ENCODE measurements around the gene GOLGA6L10. TPM values are rescaled to one million over a fixed set of nuclear protein-coding genes. Genes with fewer than 3 reads are reported as not detected.

GOLGA6L10 gene
- total and polyA plus RNA-seq, 9 of the 15 experiments (the other 6 are each of a cell fraction or from before 2014, with no cell fraction given): 0.32 to 7.1 (median 2.0) TPM

- Histone ChIP-seq H3K9ac (ENCODE audit: insufficient read depth in 1 of 2, low read depth in 2 of 2, low read length in 2 of 2) (no peak overlapping the region), H3K4me2 (ENCODE audit: insufficient read depth, low read length) (no peak overlapping the region), H2AFZ (ENCODE audit: low read depth, low read length) (no peak overlapping the region), H3K27ac (ENCODE audit: extremely low read depth, low read depth, low read length) (no peak overlapping the region), H3K27me3 (ENCODE audit: control insufficient read depth in 2 of 2, insufficient read depth in 2 of 2, low read length in 2 of 2) (no peaks in the 10 kb centered on the region; a peak in 1 of 5 replicates), H3K36me3 (ENCODE audit: control insufficient read depth, insufficient read depth, low read length) (no peaks in the 10 kb centered on the region), H3K9me3 (replicated peaks; ENCODE audit: control insufficient read depth, insufficient read depth, low read depth, low read length) (no peaks in the 10 kb centered on the region), H4K20me1 (replicated peaks; ENCODE audit: control insufficient read depth, insufficient read depth, low read length) (no peaks in the 10 kb centered on the region), H3K4me3 (no peak overlapping the region), H3K79me2 (ENCODE audit: control insufficient read depth, insufficient read depth, low read length) (no peaks in the 10 kb centered on the region), H3K9me1 (ENCODE audit: control insufficient read depth, insufficient read depth, low read length) (no peaks in the 10 kb centered on the region), H3K4me1 (replicated peaks in 1 of 2; ENCODE audit: control insufficient read depth in 2 of 2, insufficient read depth in 2 of 2, low read length in 2 of 2) (peaks cover 3 to 23% of the 10 kb centered on the region in 2 experiments; a peak in 3 of 5 replicates)
- WGBS (ENCODE audit: insufficient coverage, low coverage, missing lambda C conversion rate): 17% methylated on average over 2 of the region's 2 CpGs
- BruUV-seq (replicated peaks): no TSS peak
- FAIRE-seq (no peak), DNase-seq (ENCODE audit: extremely low read depth in 1 of 4, low spot score in 3 of 4) (no peak), ATAC-seq (no peak)
- intact Hi-C loops (cut with micrococcal nuclease): no loop called here
- ChIA-PET CTCF (ENCODE audit: low intra/inter-chr PET ratio) (no interaction called here), POLR2A (no interaction called here)
- in situ Hi-C loops (cut with MboI): no loop called here
- TF ChIP-seq, protein P1, sequence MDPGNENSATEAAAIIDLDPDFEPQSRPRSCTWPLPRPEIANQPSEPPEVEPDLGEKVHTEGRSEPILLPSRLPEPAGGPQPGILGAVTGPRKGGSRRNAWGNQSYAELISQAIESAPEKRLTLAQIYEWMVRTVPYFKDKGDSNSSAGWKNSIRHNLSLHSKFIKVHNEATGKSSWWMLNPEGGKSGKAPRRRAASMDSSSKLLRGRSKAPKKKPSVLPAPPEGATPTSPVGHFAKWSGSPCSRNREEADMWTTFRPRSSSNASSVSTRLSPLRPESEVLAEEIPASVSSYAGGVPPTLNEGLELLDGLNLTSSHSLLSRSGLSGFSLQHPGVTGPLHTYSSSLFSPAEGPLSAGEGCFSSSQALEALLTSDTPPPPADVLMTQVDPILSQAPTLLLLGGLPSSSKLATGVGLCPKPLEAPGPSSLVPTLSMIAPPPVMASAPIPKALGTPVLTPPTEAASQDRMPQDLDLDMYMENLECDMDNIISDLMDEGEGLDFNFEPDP (CRISPR knock-in tag; IDR thresholded peaks at IDR 0.05): no peak
- TF ChIP-seq CHD4 (IDR thresholded peaks at IDR 0.05; ENCODE audit: insufficient read depth, insufficient replicate concordance, low read depth, low read length, poor library complexity, severe bottlenecking): no peak
- TF ChIP-seq SLC30A9 (CRISPR knock-in tag; IDR thresholded peaks at IDR 0.05): no peak
- TF ChIP-seq BRD9 (IDR thresholded peaks at IDR 0.05; ENCODE audit: low read depth, partially characterized antibody): no peak
- no peak for TF ChIP-seq POLR2A (conservative IDR thresholded peaks at IDR 0.05)
- no peak for TF ChIP-seq RB1 (IDR thresholded peaks at IDR 0.05; ENCODE audit: low read depth)
- TF ChIP-seq POLR3A (IDR thresholded peaks at IDR 0.05; ENCODE audit: borderline replicate concordance, extremely low read depth, insufficient read depth, insufficient read length): no peak
- TF ChIP-seq TAF7 (tag; IDR thresholded peaks at IDR 0.05): no peak
- no peak for TF ChIP-seq PURB (CRISPR knock-in tag; IDR thresholded peaks at IDR 0.05; ENCODE audit: low read depth)
- TF ChIP-seq MGA (IDR thresholded peaks at IDR 0.05): no peak
- no peak for TF ChIP-seq ZNF12 (CRISPR knock-in tag; IDR thresholded peaks at IDR 0.05)
Measured at GRCh38 chr15:82313446-82313845, 35.8 kb downstream of the GOLGA6L10 start.

Measured in K562 (cell line).